RWPE2 (cell line): ENCODE measurements around the gene ANKS1B.

Experiments used
- ATAC-seq: fragments of 200-7000 bp; cut with Tn5 transposase; 3 replicates; pipeline ENCODE4 v1.9.1; 2021; ENCODE audit warnings: low read depth
- DNase-seq: peaks from one replicate; pipeline ENCODE4 v3.0.0-alpha.2; 2020; ENCODE audit warnings: low spot score
- H3K27ac ChIP-seq: fragments of 450-650 bp; 2 replicates; pipeline ENCODE4 v1.5.1; 2017; ENCODE audit warnings: mild to moderate bottlenecking; ENCODE audit not compliant: poor library complexity, severe bottlenecking
- H3K27me3 ChIP-seq: fragments of 250-450 bp; sonication (Bioruptor Pico); 2 replicates; pipeline ENCODE4 v1.5.1; 2021; ENCODE audit warnings: mild to moderate bottlenecking, moderate library complexity; ENCODE audit not compliant: insufficient read depth, poor library complexity, severe bottlenecking
- H3K36me3 ChIP-seq: fragments of 250-450 bp; sonication (Bioruptor Pico); 2 replicates; pipeline ENCODE4 v1.5.1; 2020; ENCODE audit warnings: low read depth, mild to moderate bottlenecking, moderate library complexity
- H3K4me1 ChIP-seq: fragments of 250-450 bp; sonication (Bioruptor Pico); 2 replicates; pipeline ENCODE4 v1.5.1; 2021; ENCODE audit warnings: mild to moderate bottlenecking, moderate library complexity; ENCODE audit not compliant: insufficient read depth, poor library complexity, severe bottlenecking
- H3K4me3 ChIP-seq: fragments of 250-450 bp; sonication (Bioruptor Pico); 2 replicates; pipeline ENCODE4 v1.5.1; 2021; ENCODE audit warnings: mild to moderate bottlenecking, moderate library complexity; ENCODE audit not compliant: severe bottlenecking
- H3K9me3 ChIP-seq: fragments of 250-450 bp; sonication (Bioruptor Pico); 2 replicates; pipeline ENCODE4 v1.5.1; 2021; ENCODE audit warnings: mild to moderate bottlenecking, moderate library complexity; ENCODE audit not compliant: severe bottlenecking
- CTCF ChIP-seq: fragments of 450-650 bp; IDR thresholded peaks from one replicate; pipeline ENCODE4 v1.5.1; 2017; ENCODE audit warnings: mild to moderate bottlenecking, moderate library complexity; ENCODE audit not compliant: poor library complexity, severe bottlenecking

The ANKS1B gene

GRCh38 chr12:99709116-99709515 lies 275.6 kb downstream of the ANKS1B start:
- peaks cover 2% of the 10 kb centered on the region for H3K9me3 ChIP-seq
- H3K27me3 ChIP-seq = no peaks in the 10 kb centered on the region
- ATAC-seq (no peak), DNase-seq (no peak)
- no peak for TF ChIP-seq CTCF
- H3K4me1 ChIP-seq = no peaks in the 10 kb centered on the region
- H3K36me3 ChIP-seq = no peaks in the 10 kb centered on the region
- no peak overlapping the region for H3K4me3 ChIP-seq
- H3K27ac ChIP-seq = no peak overlapping the region

- Histone ChIP-seq H3K36me3 (no peaks in the 10 kb centered on the region), H3K9me3 (peaks cover 2% of the 10 kb centered on the region), H3K4me1 (no peaks in the 10 kb centered on the region), H3K4me3 (no peak overlapping the region), H3K27ac (no peak overlapping the region), H3K27me3 (no peaks in the 10 kb centered on the region)
- DNase-seq (no peak), ATAC-seq (no peak)
- TF ChIP-seq CTCF = no peak
Observed at GRCh38 chr12:99707883-99708282, 276.9 kb downstream of the ANKS1B start.

GRCh38 chr12:99706736-99707473 lies 277.8 kb downstream of the ANKS1B start:
- Histone ChIP-seq H3K36me3 (no peaks in the 10 kb centered on the region), H3K9me3 (peaks cover 2% of the 10 kb centered on the region), H3K4me3 (no peak overlapping the region), H3K4me1 (no peaks in the 10 kb centered on the region), H3K27me3 (no peaks in the 10 kb centered on the region), H3K27ac (no peak overlapping the region)
- ATAC-seq (no peak), DNase-seq (no peak)
- TF ChIP-seq CTCF = no peak

GRCh38 chr12:99704458-99704857 lies 280.3 kb downstream of the ANKS1B start:
- Histone ChIP-seq H3K4me1 (no peaks in the 10 kb centered on the region), H3K27ac (no peak overlapping the region), H3K36me3 (no peaks in the 10 kb centered on the region), H3K4me3 (no peak overlapping the region), H3K27me3 (no peaks in the 10 kb centered on the region), H3K9me3 (peaks cover 2% of the 10 kb centered on the region)
- no peak for ATAC-seq
- TF ChIP-seq CTCF = no peak
- no peak for DNase-seq

GRCh38 chr12:99704036-99704435 lies 280.7 kb downstream of the ANKS1B start:
- H3K27me3 ChIP-seq = no peaks in the 10 kb centered on the region
- no peak for DNase-seq
- TF ChIP-seq CTCF = no peak
- no peaks in the 10 kb centered on the region for H3K36me3 ChIP-seq
- no peak for ATAC-seq
- H3K4me1 ChIP-seq = no peaks in the 10 kb centered on the region
- peaks cover 2% of the 10 kb centered on the region for H3K9me3 ChIP-seq
- no peak overlapping the region for H3K27ac ChIP-seq
- no peak overlapping the region for H3K4me3 ChIP-seq
